Tibial nerve (tissue), 4 donors: ENCODE data around the gene HSDL2.

Experiments used
- CTCF ChIP-seq, 5 experiments: fragments of 200-600 bp in 3 of 5; fragments of 450-650 bp in 2 of 5; sonication (generic) in 3 of 5; IDR thresholded peaks; one replicate each; pipeline ENCODE4 v1.5.1; 2016 to 2019; ENCODE audit warnings: antibody characterized with exemption in 5 of 5, mild to moderate bottlenecking in 3 of 5, moderate library complexity in 2 of 5
- EP300 ChIP-seq, 2 donors: sonication (generic); formaldehyde crosslinking; IDR thresholded peaks; one replicate each; pipeline ENCODE4 v1.6.1; 2017; ENCODE audit warnings: antibody characterized with exemption in 2 of 2, mild to moderate bottlenecking in 1 of 2
- POLR2A ChIP-seq, 2 donors: fragments of 450-650 bp; IDR thresholded peaks; one replicate each; pipeline ENCODE4 v1.6.1; 2017; ENCODE audit warnings: antibody characterized with exemption in 2 of 2, mild to moderate bottlenecking in 2 of 2, moderate library complexity in 2 of 2

GRCh38 chr9:112408275-112408674, 28.4 kb downstream of the HSDL2 start:
- no peak for TF ChIP-seq CTCF (IDR thresholded peaks at IDR 0.05)
- no peak for TF ChIP-seq POLR2A (IDR thresholded peaks at IDR 0.05)
- TF ChIP-seq EP300 (IDR thresholded peaks at IDR 0.05): no peak
